HAP-1 (cell line): ENCODE measurements around the gene ZNF280D.

Experiments
- DNase-seq, 2 experiments: peaks; one replicate each; pipeline ENCODE4 v3.0.0-alpha.2; 2016 to 2020; ENCODE audit warnings: low spot score in 2 of 2
- H3K27me3 ChIP-seq: fragments of 250-450 bp; sonication (Bioruptor Pico); 2 replicates; pipeline ENCODE4 v1.5.1; 2020; ENCODE audit warnings: low read depth, mild to moderate bottlenecking, moderate library complexity
- H3K36me3 ChIP-seq: fragments of 250-450 bp; sonication (Bioruptor Pico); replicated peaks from 2 replicates; pipeline ENCODE4 v1.5.1; 2020; ENCODE audit warnings: mild to moderate bottlenecking
- H3K4me1 ChIP-seq: fragments of 250-450 bp; sonication (Bioruptor Pico); 2 replicates; pipeline ENCODE4 v1.5.1; 2020; ENCODE audit warnings: mild to moderate bottlenecking
- H3K4me3 ChIP-seq: fragments of 250-450 bp; sonication (Bioruptor Pico); 2 replicates; pipeline ENCODE4 v1.5.1; 2020; ENCODE audit warnings: mild to moderate bottlenecking, moderate library complexity
- H3K9me3 ChIP-seq: fragments of 250-450 bp; sonication (Bioruptor Pico); 2 replicates; pipeline ENCODE4 v1.5.1; 2020; ENCODE audit warnings: mild to moderate bottlenecking, moderate library complexity
- in situ Hi-C: fragments of 300-500 bp; cut with MboI; formaldehyde crosslinking; loops from 3 replicates; pipeline ENCODE4 v1.14.3; 2020; ENCODE audit warnings: low sequenced_read_pairs, inconsistent platforms, mixed read lengths

Gene ZNF280D

DNA sequence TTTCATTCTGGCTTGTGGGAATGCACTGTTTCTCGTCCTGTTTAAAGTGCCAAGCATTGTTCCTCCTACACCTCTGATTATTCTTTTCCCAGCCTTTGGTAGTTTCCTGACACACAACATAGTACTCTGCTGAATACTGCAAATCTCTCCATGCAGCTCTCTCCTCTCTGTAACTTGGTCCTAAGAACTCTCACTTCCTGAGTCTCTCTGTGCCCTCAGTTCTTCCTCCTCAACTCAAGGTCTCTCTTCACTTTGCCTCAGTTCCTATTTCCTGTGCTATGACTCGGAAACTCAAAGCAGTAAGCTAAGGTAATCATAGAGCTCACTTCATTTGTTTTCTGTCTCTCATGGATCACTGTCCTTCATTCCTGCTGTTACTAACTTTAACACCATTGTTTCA lies 113.4 kb downstream of the ZNF280D start:
- DNase-seq, result no peak
- in situ Hi-C loops, result no loop called here
- Histone ChIP-seq H3K27me3 (no peaks in the 10 kb centered on the region), H3K4me3 (no peak overlapping the region), H3K9me3 (peaks cover 4% of the 10 kb centered on the region; the same call in 1 of the 2 replicates), H3K4me1 (no peaks in the 10 kb centered on the region), H3K36me3 (no peaks in the 10 kb centered on the region)

- in situ Hi-C loops, result no loop called here
- Histone ChIP-seq H3K36me3 (no peaks in the 10 kb centered on the region), H3K4me3 (no peak overlapping the region), H3K27me3 (no peaks in the 10 kb centered on the region), H3K9me3 (peaks cover 4% of the 10 kb centered on the region; the same call in 1 of the 2 replicates), H3K4me1 (no peaks in the 10 kb centered on the region)
- DNase-seq, result no peak
Observed at GRCh38 chr15:56617628-56618027, 115.7 kb downstream of the ZNF280D start.

DNA sequence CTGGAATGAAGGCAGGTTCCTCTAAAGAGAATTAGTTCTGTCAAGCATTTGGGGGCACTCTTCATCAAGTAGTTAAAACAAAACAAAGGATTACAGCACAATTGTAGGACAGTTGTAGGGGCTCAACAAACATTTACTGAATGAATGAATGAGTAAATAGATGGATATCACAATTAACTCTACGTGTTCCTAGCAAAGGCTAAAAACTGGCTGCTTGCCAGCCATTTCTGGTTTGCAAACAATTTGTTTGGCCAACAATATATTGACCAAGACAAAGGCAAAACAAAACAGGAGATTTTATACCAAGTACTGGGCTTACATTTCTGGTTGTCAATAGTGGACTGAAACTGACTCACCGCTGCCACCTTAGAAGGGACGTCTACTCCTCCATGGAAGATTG lies 116.8 kb downstream of the ZNF280D start:
- in situ Hi-C loops, result no loop called here

GRCh38 chr15:56613811-56614210 lies 119.5 kb downstream of the ZNF280D start:
- no peaks in the 10 kb centered on the region for H3K4me1 ChIP-seq
- H3K27me3 ChIP-seq, result no peaks in the 10 kb centered on the region
- in situ Hi-C loops, result no loop called here
- no peak overlapping the region for H3K4me3 ChIP-seq
- DNase-seq, result no peak
- H3K36me3 ChIP-seq, result no peaks in the 10 kb centered on the region
- H3K9me3 ChIP-seq, result peaks cover 3% of the 10 kb centered on the region; the same call in 1 of the 2 replicates

More for the DNA sequence above, 116.8 kb downstream of the ZNF280D start:
- no peak for DNase-seq
- Histone ChIP-seq H3K4me3 (no peak overlapping the region), H3K4me1 (no peaks in the 10 kb centered on the region), H3K36me3 (no peaks in the 10 kb centered on the region), H3K27me3 (no peaks in the 10 kb centered on the region), H3K9me3 (peaks cover 4% of the 10 kb centered on the region; the same call in 1 of the 2 replicates)

- Histone ChIP-seq H3K27me3 (no peaks in the 10 kb centered on the region; the same call in 1 of the 2 replicates), H3K36me3 (no peaks in the 10 kb centered on the region), H3K9me3 (no peaks in the 10 kb centered on the region), H3K4me1 (no peaks in the 10 kb centered on the region), H3K4me3 (no peak overlapping the region)
- in situ Hi-C loops, result no loop called here
- no peak for DNase-seq
Observed at GRCh38 chr15:56608993-56609392, 124.3 kb downstream of the ZNF280D start.

- no peaks in the 10 kb centered on the region; the same call in 1 of the 2 replicates for H3K27me3 ChIP-seq
- H3K4me1 ChIP-seq, result no peaks in the 10 kb centered on the region
- H3K9me3 ChIP-seq, result no peaks in the 10 kb centered on the region
- no peak overlapping the region for H3K4me3 ChIP-seq
- in situ Hi-C loops, result no loop called here
- no peaks in the 10 kb centered on the region for H3K36me3 ChIP-seq
- DNase-seq, result no peak
Observed at GRCh38 chr15:56608140-56608778, 125.0 kb downstream of the ZNF280D start.

GRCh38 chr15:56602253-56602652 lies 131.1 kb downstream of the ZNF280D start:
- Histone ChIP-seq H3K9me3 (no peaks in the 10 kb centered on the region), H3K4me1 (no peaks in the 10 kb centered on the region), H3K27me3 (no peaks in the 10 kb centered on the region; the same call in 1 of the 2 replicates), H3K36me3 (no peaks in the 10 kb centered on the region), H3K4me3 (no peak overlapping the region)
- in situ Hi-C loops, result no loop called here
- no peak for DNase-seq

- H3K4me1 ChIP-seq, result no peaks in the 10 kb centered on the region
- in situ Hi-C loops, result no loop called here
- H3K27me3 ChIP-seq, result peaks cover 4% of the 10 kb centered on the region; the same call in 1 of the 2 replicates
- DNase-seq, result no peak
- no peak overlapping the region for H3K4me3 ChIP-seq
- H3K36me3 ChIP-seq, result no peaks in the 10 kb centered on the region
- H3K9me3 ChIP-seq, result no peaks in the 10 kb centered on the region
Observed at GRCh38 chr15:56600380-56600779, 132.9 kb downstream of the ZNF280D start.

GRCh38 chr15:56598991-56599390 lies 134.3 kb downstream of the ZNF280D start:
- no peak overlapping the region for H3K4me3 ChIP-seq
- in situ Hi-C loops, result no loop called here
- DNase-seq, result no peak
- H3K27me3 ChIP-seq, result peaks cover 11% of the 10 kb centered on the region; the same call in 1 of the 2 replicates
- H3K4me1 ChIP-seq, result no peaks in the 10 kb centered on the region
- no peaks in the 10 kb centered on the region for H3K36me3 ChIP-seq
- H3K9me3 ChIP-seq, result no peaks in the 10 kb centered on the region

DNA sequence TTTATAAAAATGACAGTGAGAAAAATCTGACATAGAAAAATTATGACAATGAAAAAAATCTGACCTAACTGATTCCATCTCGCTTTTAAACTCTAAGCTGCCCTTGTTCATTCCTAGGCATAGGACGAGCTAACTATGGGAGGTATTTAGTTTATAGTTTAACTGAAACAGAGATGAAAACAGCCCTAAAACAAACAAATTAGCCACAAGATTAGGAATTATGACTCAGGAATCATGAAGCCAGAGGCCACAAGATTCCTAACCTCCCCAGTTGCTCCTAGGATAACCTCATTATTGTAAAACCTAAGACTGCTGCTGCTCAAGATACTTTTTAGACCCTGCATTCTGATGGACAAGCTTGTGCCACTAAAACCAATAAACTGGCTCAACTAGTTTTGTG lies 145.6 kb downstream of the ZNF280D start:
- H3K9me3 ChIP-seq, result no peaks in the 10 kb centered on the region
- in situ Hi-C loops, result no loop called here
- DNase-seq, result no peak
- no peak overlapping the region for H3K4me3 ChIP-seq
- no peaks in the 10 kb centered on the region for H3K36me3 ChIP-seq
- no peaks in the 10 kb centered on the region for H3K4me1 ChIP-seq
- no peaks in the 10 kb centered on the region for H3K27me3 ChIP-seq

- in situ Hi-C loops, result no loop called here
- no peak for DNase-seq
- Histone ChIP-seq H3K36me3 (no peaks in the 10 kb centered on the region), H3K4me1 (no peaks in the 10 kb centered on the region), H3K9me3 (no peaks in the 10 kb centered on the region), H3K4me3 (no peak overlapping the region), H3K27me3 (no peaks in the 10 kb centered on the region)
Observed at GRCh38 chr15:56586206-56586605, 147.1 kb downstream of the ZNF280D start.

GRCh38 chr15:56582785-56583184 lies 150.5 kb downstream of the ZNF280D start:
- no peaks in the 10 kb centered on the region for H3K9me3 ChIP-seq
- no peaks in the 10 kb centered on the region for H3K36me3 ChIP-seq
- no peaks in the 10 kb centered on the region for H3K4me1 ChIP-seq
- in situ Hi-C loops, result no loop called here
- no peaks in the 10 kb centered on the region for H3K27me3 ChIP-seq
- DNase-seq, result no peak
- no peak overlapping the region for H3K4me3 ChIP-seq
